ENCODE measurements around the gene ATXN1. TPM values are rescaled to one million over a fixed set of nuclear protein-coding genes. Genes with fewer than 3 reads are reported as not detected.

Gene ATXN1
- total RNA-seq, 1 experiment from 2014 or later = 25.6 TPM

- intact Hi-C loops (cut with micrococcal nuclease; ENCODE audit: unreplicated experiment) = no loop called here
- Histone ChIP-seq H3K27me3 (replicated peaks; ENCODE audit: insufficient read depth, low read depth, low read length, poor library complexity) (no peaks in the 10 kb centered on the region), H3K4me3 (ENCODE audit: low read depth, low read length, poor library complexity, severe bottlenecking) (no peak overlapping the region), H3K4me1 (ENCODE audit: insufficient read depth, low read length, poor library complexity, severe bottlenecking) (peaks cover 18% of the 10 kb centered on the region), H3K27ac (ENCODE audit: low read depth, low read length, poor library complexity, severe bottlenecking) (no peak overlapping the region), H3K9me3 (ENCODE audit: low read depth, low read length, poor library complexity, severe bottlenecking) (no peaks in the 10 kb centered on the region), H3K36me3 (ENCODE audit: insufficient read depth, low read length, poor library complexity, severe bottlenecking) (no peaks in the 10 kb centered on the region)
- ChIA-PET POLR2A (ENCODE audit: low non-redundant PET) (interaction anchor here (0.6 kb wide), 1 partner anchor 209 kb away, joined by 15 read pairs; no protein-coding TSS in a partner anchor), CTCF (no interaction called here)
- no peak for TF ChIP-seq CTCF (conservative IDR thresholded peaks at IDR 0.05; ENCODE audit: low read depth, low read length)
- TF ChIP-seq EZH2 (IDR thresholded peaks at IDR 0.05; ENCODE audit: borderline replicate concordance, low read depth, low read length, poor library complexity, severe bottlenecking) = no peak
- BruUV-seq (replicated peaks) = no TSS peak
- DNase-seq (ENCODE audit: low spot score) = no peak
These were observed 256.7 kb downstream of the ATXN1 start for GRCh38 chr6:16504609-16505008.

GRCh38 chr6:16503970-16504415 lies 257.3 kb downstream of the ATXN1 start:
- H3K4me1 ChIP-seq (ENCODE audit: insufficient read depth, low read length, poor library complexity, severe bottlenecking) = peaks cover 18% of the 10 kb centered on the region
- intact Hi-C loops (cut with micrococcal nuclease; ENCODE audit: unreplicated experiment) = no loop called here
- no TSS peak for BruUV-seq (replicated peaks)
- no peaks in the 10 kb centered on the region for H3K36me3 ChIP-seq (ENCODE audit: insufficient read depth, low read length, poor library complexity, severe bottlenecking)
- TF ChIP-seq EZH2 (IDR thresholded peaks at IDR 0.05; ENCODE audit: borderline replicate concordance, low read depth, low read length, poor library complexity, severe bottlenecking) (no peak), CTCF (conservative IDR thresholded peaks at IDR 0.05; ENCODE audit: low read depth, low read length) (no peak)
- ChIA-PET POLR2A (ENCODE audit: low non-redundant PET) (no interaction called here), CTCF (no interaction called here)
- no peaks in the 10 kb centered on the region for H3K27me3 ChIP-seq (replicated peaks; ENCODE audit: insufficient read depth, low read depth, low read length, poor library complexity)
- no peak overlapping the region for H3K27ac ChIP-seq (ENCODE audit: low read depth, low read length, poor library complexity, severe bottlenecking)
- no peak overlapping the region for H3K4me3 ChIP-seq (ENCODE audit: low read depth, low read length, poor library complexity, severe bottlenecking)
- H3K9me3 ChIP-seq (ENCODE audit: low read depth, low read length, poor library complexity, severe bottlenecking) = no peaks in the 10 kb centered on the region
- no peak for DNase-seq (ENCODE audit: low spot score)

GRCh38 chr6:16503241-16503775 lies 258.0 kb downstream of the ATXN1 start:
- BruUV-seq (replicated peaks) = no TSS peak
- ChIA-PET CTCF (no interaction called here), POLR2A (ENCODE audit: low non-redundant PET) (no interaction called here)
- H3K4me3 ChIP-seq (ENCODE audit: low read depth, low read length, poor library complexity, severe bottlenecking) = no peak overlapping the region
- H3K27ac ChIP-seq (ENCODE audit: low read depth, low read length, poor library complexity, severe bottlenecking) = no peak overlapping the region
- H3K36me3 ChIP-seq (ENCODE audit: insufficient read depth, low read length, poor library complexity, severe bottlenecking) = no peaks in the 10 kb centered on the region
- intact Hi-C loops (cut with micrococcal nuclease; ENCODE audit: unreplicated experiment) = no loop called here
- TF ChIP-seq EZH2 (IDR thresholded peaks at IDR 0.05; ENCODE audit: borderline replicate concordance, low read depth, low read length, poor library complexity, severe bottlenecking) (no peak), CTCF (conservative IDR thresholded peaks at IDR 0.05; ENCODE audit: low read depth, low read length) (no peak)
- DNase-seq (ENCODE audit: low spot score) = no peak
- peaks cover 18% of the 10 kb centered on the region for H3K4me1 ChIP-seq (ENCODE audit: insufficient read depth, low read length, poor library complexity, severe bottlenecking)
- H3K27me3 ChIP-seq (replicated peaks; ENCODE audit: insufficient read depth, low read depth, low read length, poor library complexity) = no peaks in the 10 kb centered on the region
- H3K9me3 ChIP-seq (ENCODE audit: low read depth, low read length, poor library complexity, severe bottlenecking) = no peaks in the 10 kb centered on the region
